ENCODE measurements around the gene MMP17.
A peak's percentile ranks its signal among the peaks of the same experiment; 100 is the strongest.
"Not testable (repeated sequence)": the region's sequence is repeated elsewhere in the genome, so short reads cannot be mapped to it uniquely, and the experiment has no call there.

The MMP17 gene

DNA sequence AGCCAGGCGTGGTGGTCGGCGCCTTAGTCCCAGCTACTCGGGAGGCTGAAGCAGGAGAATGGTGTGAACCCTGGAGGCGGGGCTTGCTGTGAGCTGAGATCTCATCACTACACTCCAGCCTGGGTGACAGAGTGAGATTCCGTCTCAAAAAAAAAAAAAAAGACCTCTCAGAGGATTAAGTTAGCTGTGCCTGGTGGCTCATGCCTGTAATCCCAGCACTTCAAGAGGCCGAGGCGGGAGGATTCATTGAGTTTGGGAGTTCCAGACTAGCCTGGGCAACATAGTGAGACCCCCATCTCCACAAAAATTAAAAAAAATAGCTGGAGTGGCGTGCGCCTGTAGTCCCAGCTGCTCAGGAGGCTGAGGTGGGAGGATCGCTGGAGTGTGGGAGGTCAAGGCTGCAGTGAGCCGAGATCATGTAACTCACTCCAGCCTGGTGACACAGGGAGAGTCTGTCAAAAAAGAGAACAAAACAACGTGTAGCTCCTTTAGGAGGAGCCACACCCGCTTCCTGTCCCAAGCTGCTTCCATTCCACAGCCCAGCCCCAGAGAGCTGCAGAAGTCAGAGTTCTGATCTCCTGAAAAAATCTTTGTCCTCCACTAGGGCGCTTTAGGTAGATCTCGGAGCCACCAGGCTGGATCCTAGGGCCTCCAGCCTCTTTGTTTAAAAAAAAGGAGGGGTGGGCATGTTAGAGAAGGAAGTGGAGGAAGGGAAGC lies 54.8 kb downstream of the MMP17 start:
- no peak for DNase-seq (ENCODE audit: low spot score)
- in situ Hi-C loops (cut with MboI; ENCODE audit: low sequenced_read_pairs, unreplicated experiment) = no loop called here
- TF ChIP-seq, protein P1, sequence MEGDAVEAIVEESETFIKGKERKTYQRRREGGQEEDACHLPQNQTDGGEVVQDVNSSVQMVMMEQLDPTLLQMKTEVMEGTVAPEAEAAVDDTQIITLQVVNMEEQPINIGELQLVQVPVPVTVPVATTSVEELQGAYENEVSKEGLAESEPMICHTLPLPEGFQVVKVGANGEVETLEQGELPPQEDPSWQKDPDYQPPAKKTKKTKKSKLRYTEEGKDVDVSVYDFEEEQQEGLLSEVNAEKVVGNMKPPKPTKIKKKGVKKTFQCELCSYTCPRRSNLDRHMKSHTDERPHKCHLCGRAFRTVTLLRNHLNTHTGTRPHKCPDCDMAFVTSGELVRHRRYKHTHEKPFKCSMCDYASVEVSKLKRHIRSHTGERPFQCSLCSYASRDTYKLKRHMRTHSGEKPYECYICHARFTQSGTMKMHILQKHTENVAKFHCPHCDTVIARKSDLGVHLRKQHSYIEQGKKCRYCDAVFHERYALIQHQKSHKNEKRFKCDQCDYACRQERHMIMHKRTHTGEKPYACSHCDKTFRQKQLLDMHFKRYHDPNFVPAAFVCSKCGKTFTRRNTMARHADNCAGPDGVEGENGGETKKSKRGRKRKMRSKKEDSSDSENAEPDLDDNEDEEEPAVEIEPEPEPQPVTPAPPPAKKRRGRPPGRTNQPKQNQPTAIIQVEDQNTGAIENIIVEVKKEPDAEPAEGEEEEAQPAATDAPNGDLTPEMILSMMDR (IDR thresholded peaks at IDR 0.05; ENCODE audit: borderline replicate concordance, control extremely low read depth, extremely low read depth, insufficient read depth, missing control alignments) = no peak

DNA sequence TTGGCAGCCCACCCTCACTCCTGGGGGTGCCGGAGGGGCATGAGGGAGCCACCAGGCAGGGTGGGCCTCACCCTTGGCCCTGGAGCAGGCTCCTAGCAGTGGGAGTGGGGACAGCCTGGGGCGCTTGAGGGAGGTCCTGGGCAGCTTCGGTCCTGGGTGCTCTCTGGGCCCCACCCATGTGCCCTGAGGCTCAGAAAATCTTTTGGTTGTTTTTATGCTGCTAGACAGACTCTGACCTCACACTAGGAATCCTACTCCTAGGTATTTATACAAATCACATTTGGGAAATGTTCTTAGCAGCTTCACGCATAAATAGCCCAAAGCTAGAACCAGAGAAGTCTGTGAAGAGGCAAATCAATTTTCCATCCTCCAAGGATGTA lies 55.3 kb downstream of the MMP17 start:
- in situ Hi-C loops (cut with MboI; ENCODE audit: low sequenced_read_pairs, unreplicated experiment) = no loop called here
- DNase-seq (ENCODE audit: low spot score) = no peak
- TF ChIP-seq, protein P1 (IDR thresholded peaks at IDR 0.05; ENCODE audit: borderline replicate concordance, control extremely low read depth, extremely low read depth, insufficient read depth, missing control alignments) = no peak

DNA sequence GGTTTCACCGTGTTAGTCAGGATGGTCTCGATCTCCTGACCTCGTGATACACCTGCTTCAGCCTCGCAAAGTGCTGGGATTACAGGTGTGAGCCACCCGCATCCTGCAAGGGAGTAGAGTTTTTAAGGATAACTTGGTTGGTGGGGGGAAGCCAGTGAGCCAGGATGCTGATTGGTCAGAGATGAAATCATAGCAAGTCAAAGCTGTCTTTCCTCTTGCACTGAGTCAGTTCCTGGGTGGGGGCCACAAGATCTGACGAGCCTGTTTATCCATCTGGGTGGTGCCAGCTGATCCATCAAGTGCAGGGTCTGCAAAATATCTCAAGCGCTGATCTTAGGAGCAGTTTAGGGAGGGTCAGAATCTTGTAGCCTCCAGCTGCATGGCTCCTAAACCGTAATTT lies 56.9 kb downstream of the MMP17 start:
- in situ Hi-C loops (cut with MboI; ENCODE audit: low sequenced_read_pairs, unreplicated experiment); DNase-seq (ENCODE audit: low spot score): not testable (repeated sequence)

DNA sequence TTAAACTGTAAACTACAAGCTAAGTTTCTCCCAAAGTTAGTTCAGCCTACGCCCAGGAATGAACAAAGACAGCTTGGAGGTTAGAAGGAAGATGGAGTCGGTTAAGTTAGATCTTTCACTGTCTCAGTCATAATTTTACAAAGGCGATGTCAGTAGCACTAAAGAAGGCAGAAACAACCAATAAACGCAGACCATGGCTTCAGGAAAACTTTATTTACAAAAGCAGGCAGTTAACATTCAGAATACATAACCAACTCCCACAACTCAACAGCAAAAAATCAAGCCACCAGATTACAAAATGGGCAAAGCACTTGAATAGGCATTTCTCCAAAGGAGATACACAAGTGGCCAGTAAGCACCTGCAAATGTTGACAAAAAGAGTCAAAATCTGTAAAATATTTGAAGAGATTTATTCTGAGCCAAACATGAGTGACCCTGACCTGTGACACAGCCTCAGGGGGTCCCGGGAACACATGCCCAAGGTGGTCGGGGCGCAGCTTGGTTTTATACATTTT lies 57.4 kb downstream of the MMP17 start:
- in situ Hi-C loops (cut with MboI; ENCODE audit: low sequenced_read_pairs, unreplicated experiment) = no loop called here
- TF ChIP-seq, protein P1 (IDR thresholded peaks at IDR 0.05; ENCODE audit: borderline replicate concordance, control extremely low read depth, extremely low read depth, insufficient read depth, missing control alignments) = no peak
- DNase-seq (ENCODE audit: low spot score) = no peak

DNA sequence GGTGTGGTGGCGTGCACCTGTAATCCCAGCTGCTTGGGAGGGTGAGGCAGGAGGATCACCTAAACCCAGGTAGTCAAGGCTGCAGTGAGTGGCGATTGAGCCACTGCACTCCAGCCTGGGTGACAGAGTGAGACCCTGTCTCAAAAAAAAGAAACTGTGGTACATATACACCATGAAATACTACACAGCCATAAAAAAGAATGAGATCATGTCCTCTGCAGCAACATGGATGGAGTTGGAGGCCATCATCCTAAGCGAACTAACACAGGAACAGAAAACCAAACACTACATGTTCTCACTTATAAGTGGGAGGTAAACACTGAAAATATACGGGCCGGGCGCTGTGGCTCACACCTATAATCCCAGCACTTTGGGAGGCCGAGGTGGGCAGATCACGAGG lies 63.5 kb downstream of the MMP17 start:
- DNase-seq (ENCODE audit: low spot score); in situ Hi-C loops (cut with MboI; ENCODE audit: low sequenced_read_pairs, unreplicated experiment): not testable (repeated sequence)

DNA sequence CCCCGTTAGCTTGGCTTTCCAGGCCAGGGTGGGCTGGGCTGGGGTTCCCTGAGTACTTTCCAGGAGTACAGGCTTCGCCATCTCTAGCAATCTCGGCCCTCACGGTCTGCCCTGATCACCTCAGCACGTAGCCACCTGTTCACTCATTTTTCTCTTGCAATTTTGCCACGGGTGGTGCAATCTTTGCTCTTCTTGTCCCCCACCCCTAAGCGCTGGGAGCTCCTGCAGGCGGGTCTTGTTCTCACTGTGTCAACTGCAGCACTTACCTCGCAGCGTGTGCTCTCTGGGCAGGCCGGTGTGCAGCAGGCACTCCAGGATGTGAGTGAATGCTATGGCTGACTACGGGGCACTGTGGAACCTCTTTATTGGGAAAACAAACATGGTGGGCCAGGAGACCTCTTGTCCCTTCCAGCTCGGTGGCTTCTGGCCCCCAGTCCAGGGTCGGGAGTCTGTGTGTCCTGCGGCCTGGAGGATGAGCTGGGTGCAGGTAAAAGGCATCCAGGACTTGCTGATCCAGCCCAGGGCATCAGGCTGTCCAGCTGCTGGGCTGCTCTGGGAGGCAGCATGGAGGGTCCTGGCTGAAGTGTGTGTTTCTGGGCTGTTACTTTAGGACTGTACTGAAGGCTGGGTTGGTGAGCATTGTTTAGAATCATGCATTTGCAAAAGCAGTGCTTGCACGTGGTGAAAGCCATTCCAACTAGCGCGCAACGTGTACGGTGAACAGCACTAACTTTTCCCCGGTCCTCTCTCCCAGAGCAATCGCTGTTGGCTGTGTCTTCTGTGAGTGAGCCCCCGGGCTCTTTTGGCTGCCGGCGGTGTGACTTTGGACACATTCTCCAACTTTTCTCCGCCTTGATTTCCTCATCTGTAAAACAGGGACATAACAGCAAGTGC lies 64.8 kb downstream of the MMP17 start:
- in situ Hi-C loops (cut with MboI; ENCODE audit: low sequenced_read_pairs, unreplicated experiment) = no loop called here
- TF ChIP-seq, protein P1 (IDR thresholded peaks at IDR 0.05; ENCODE audit: borderline replicate concordance, control extremely low read depth, extremely low read depth, insufficient read depth, missing control alignments) = no peak
- DNase-seq (ENCODE audit: low spot score) = peak; percentile 20

DNA sequence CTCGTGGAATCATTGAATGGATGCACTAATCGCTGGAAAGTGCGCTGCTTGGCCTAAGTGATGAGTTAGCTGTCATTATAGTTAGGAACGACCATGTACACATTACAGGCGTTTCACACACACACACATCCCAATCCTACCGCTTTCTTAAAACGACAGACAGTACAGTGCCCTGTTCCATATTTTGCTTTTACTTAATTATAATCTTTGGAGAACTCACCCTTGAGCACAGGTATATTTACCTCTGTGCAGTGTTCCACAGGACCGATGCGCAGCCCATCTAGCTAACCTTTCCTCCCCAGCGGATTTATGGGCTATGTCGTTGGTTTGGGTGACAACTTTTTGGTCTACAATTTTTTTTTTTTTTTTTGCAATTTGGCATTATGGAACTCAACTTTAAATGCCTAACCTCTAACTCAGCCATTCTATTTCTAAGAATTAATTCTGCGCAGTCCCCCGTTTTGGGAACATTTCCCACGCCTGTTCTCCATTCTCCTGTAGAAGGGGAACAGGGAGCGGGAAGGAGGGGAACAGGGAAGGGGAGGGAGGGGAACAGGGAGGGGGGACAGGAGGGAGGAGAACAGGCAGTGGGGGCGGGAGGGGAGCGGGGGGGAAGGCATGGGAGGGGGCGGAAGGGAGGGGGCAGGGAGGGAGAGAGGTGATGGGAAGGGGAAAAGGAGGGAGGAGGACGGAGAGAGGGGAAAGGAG lies 65.6 kb downstream of the MMP17 start:
- in situ Hi-C loops (cut with MboI; ENCODE audit: low sequenced_read_pairs, unreplicated experiment) = no loop called here
- TF ChIP-seq, protein P1 (IDR thresholded peaks at IDR 0.05; ENCODE audit: borderline replicate concordance, control extremely low read depth, extremely low read depth, insufficient read depth, missing control alignments) = no peak
- peak; percentile 18 for DNase-seq (ENCODE audit: low spot score)

Data from GM13976 (cell line).